AG09309 (cell line): ENCODE results near the gene NPHP4.

ENCODE experiments used
- DNase-seq: peaks from one replicate; pipeline ENCODE4 v3.0.0-alpha.2; 2010; ENCODE audit warnings: low read depth
- H3K4me3 ChIP-seq: 2 replicates; pipeline ENCODE4 v1.5.1; 2011; ENCODE audit warnings: mild to moderate bottlenecking, low read depth, low read length, moderate library complexity; ENCODE audit not compliant: control insufficient read depth
- TF ChIP-seq, protein P1 (sequence below): IDR thresholded peaks from 2 replicates; pipeline ENCODE4 v1.5.1; 2011; ENCODE audit warnings: mild to moderate bottlenecking, low read depth, low read length, inconsistent platforms; ENCODE audit not compliant: insufficient read depth, control insufficient read depth; ENCODE audit errors: missing control alignments

The NPHP4 gene

DNA sequence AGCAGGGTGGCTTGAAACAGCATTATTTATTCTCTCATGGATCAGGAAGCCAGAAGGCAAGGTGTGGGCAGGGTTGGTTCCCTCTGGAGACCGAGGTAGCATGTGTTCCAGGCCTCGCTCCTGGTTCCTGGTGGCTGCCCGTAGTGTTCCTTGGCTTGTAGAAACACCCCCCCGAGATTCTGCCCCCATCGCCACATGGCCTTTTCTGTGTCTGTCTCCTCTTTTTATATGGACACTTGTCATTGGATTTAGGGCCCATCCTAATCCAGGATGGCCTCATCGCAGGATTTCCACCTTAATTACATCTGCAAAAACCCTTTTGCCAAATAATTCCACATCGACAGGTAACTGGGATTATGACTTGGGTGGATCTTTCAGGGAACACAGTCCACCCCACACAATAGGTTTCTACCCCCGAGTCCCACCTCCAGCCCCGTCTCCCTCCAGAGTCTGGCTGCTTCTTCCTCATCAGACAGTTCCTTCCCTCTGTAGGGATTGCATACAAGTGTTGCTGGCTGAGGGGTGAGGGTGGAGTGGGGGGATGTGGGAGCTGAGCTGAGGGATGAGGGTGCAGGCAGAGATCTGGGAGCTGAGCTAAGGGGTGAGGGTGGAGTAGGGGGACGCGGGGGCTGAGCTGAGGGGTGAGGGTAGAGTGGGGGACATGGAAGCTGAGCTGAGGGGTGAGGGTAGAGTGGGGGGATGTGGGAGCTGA lies 12.3 kb upstream of the NPHP4 start:
- TF ChIP-seq, protein P1, sequence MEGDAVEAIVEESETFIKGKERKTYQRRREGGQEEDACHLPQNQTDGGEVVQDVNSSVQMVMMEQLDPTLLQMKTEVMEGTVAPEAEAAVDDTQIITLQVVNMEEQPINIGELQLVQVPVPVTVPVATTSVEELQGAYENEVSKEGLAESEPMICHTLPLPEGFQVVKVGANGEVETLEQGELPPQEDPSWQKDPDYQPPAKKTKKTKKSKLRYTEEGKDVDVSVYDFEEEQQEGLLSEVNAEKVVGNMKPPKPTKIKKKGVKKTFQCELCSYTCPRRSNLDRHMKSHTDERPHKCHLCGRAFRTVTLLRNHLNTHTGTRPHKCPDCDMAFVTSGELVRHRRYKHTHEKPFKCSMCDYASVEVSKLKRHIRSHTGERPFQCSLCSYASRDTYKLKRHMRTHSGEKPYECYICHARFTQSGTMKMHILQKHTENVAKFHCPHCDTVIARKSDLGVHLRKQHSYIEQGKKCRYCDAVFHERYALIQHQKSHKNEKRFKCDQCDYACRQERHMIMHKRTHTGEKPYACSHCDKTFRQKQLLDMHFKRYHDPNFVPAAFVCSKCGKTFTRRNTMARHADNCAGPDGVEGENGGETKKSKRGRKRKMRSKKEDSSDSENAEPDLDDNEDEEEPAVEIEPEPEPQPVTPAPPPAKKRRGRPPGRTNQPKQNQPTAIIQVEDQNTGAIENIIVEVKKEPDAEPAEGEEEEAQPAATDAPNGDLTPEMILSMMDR: no peak
- H3K4me3 ChIP-seq: no peak overlapping the region
- DNase-seq: no peak

DNA sequence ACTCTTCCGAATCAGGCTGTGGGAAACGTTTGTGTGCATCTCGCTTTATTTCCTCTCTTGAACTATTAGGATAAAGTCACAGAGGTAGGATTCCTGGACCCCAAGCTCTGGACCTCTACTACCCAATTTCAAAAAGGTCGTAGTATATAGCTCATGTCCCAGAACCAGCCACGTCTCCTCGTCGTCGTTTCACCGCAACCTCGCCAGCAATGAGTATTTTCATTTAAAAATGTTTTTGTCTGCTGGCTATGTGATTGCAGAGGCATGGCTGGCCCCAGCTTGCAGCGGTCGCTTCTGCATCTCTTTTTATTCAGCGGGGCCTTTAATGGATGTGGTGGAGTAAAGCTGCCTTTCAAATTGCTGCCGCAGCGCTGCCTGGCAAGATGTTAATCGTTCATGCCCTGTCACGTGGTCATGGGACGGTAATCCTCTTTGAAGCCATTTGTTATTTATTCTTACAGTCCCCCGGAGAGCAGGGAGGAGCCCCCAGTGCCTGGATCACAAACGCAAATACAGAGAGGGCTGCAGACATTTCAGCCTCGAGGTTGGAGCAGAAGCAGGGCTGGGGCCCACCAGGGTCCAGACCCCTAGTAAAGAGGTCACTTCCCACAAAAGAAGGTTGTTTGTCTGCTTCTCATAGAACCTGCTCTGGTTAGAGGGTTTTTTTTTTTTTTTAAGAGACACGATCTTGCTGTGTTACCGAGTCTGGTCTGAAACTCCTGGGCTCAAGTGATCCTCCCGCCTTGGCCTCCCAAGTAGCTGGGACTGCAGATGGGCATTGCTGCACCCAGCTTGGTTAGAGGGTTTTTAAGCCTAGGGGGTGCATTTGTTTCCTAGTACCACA lies 11.6 kb upstream of the NPHP4 start:
- no peak overlapping the region for H3K4me3 ChIP-seq
- no peak for DNase-seq
- TF ChIP-seq, protein P1: no peak

DNA sequence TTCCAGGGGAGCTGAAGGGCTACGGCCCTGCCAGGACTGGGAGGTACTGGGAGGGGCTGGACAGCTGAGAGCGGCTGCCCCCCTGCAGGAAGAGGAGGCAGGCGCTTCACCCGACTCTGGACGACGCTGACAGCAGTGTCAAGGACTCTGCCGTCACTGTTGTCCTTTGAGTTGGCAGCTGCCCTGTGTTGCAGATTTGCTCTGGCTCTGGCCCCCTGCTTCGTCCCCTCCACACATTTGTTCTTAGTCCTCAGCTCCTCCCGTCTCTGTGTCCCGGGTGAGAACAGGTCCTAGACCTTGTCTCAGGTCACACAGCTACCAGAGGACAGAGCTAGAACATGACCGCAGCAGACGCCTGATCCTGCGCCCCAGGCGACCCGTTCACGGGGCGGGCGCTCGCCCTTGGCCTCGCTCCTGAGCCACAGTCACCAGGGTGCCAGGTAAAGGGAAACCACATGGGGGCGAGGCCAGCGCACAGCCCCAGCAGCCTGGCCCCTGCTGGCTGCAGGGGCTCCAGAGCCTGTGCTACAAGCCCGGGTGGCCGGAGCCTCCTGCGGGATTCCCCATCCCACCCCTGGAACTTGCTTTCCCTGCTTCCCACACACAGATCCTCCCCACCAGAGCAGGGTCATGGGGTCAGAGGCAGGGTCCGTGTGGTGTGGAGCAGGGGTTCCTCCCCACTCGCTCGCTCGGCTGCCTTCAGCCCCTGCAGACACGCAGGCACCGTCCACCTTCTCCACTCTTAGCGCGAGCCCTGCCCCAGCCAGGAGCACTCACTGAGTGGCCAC lies 10.7 kb upstream of the NPHP4 start:
- TF ChIP-seq, protein P1: no peak
- no peak for DNase-seq

DNA sequence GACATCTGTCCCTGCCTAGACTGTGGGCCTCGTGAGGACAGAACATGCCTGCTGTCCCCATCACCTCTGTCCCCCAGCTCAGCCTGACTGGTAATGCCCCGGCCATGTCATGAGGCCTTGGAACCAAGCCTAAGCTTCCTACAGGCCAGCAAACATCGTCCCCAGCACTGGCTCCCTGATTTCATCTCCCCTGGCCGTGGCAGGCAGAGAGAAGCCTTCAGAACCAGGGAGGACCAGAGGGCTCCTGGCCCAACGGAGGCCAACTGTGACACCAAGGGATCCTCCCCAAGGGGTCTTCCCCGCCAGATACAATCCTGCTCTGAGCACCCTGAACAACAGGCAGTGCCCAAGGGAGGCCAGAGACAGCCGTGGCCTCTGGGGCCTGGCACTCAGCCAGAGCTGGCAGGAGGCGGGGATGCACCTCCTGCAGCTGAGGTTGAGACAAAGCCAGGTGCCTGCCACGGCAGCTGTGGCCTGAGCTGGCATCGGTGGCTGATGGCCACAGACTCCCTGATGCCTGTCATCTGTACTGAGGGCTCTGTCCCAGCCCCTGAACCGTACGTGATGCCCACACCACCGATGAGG lies 9.9 kb upstream of the NPHP4 start:
- no peak for DNase-seq
- TF ChIP-seq, protein P1: no peak
- H3K4me3 ChIP-seq: no peak overlapping the region

More for the DNA sequence above, 10.7 kb upstream of the NPHP4 start:
- no peak overlapping the region for H3K4me3 ChIP-seq

DNA sequence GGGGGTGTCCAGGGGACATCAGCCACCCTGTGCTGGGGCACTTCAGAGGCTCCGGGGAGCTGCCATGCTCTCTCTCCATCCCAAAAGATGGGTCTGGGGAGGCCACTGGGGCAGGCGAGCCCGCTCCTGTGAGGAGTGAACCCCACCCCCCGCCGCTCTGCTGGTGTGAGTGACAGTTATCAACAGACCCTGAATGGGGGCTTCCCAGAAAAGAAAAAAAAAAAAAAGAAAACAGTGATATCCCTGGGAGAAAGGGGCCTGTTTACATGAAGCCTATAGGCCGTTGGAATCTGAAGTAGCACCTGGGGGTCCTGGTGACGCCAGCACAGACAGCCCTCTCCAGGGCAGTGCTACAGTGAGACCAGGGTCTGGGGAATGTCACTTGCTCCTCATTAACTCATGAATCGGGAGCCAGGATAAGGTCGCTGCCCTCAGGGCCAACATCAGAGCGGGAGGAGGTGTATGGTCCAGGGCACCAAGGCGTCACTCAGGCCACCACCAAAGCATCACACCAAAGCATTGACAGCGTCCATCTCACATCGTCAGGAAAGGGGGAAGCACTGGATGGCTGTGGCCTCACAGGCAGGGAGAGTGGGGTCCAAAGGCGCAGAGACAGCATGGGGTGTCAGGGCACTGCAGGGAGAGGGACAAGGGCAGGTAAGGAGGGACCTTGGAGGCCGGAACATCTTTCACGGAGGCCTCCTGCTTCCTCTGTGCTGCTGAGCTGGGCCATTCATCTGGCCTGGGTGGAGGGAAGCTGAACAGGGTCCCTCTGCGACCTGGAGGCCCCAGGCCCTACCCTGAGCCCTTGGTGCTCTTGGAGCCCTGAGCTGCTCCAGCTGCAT lies 8.4 kb upstream of the NPHP4 start:
- TF ChIP-seq, protein P1: no peak
- no peak overlapping the region for H3K4me3 ChIP-seq
- DNase-seq: no peak
